Cardiac muscle cell (in vitro differentiated cells and primary cell): ENCODE data around the gene CAPN15. TPM values are rescaled to one million over a fixed set of nuclear protein-coding genes. Genes with fewer than 3 reads are reported as not detected.

Experiments used
- DNase-seq, 2 donors: peaks; one replicate each; pipeline versions ENCODE4 v3.0.0 to v3.0.0-alpha.2; 2010 to 2017; ENCODE audit warnings: low read depth in 1 of 2, low spot score in 1 of 2
- H3K27ac ChIP-seq: fragments of 200-600 bp; sonication (generic); 2 replicates; pipeline ENCODE4 v1.5.1; 2016
- H3K27me3 ChIP-seq: fragments of 200-600 bp; sonication (generic); 2 replicates; pipeline ENCODE4 v1.6.0; 2016; ENCODE audit warnings: control low read depth
- H3K36me3 ChIP-seq: fragments of 200-600 bp; sonication (generic); 2 replicates; pipeline ENCODE4 v1.5.1; 2016; ENCODE audit warnings: control low read depth
- H3K4me1 ChIP-seq: fragments of 200-600 bp; sonication (generic); 2 replicates; pipeline ENCODE4 v1.8.1; 2017; ENCODE audit warnings: low read depth, mild to moderate bottlenecking, mixed run types
- H3K4me3 ChIP-seq: fragments of 200-600 bp; sonication (generic); 2 replicates; pipeline ENCODE4 v1.5.1; 2016; ENCODE audit warnings: mild to moderate bottlenecking
- H3K9me3 ChIP-seq: fragments of 200-600 bp; sonication (generic); 2 replicates; pipeline ENCODE4 v1.5.1; 2017; ENCODE audit warnings: low read depth, mild to moderate bottlenecking, control low read depth
- polyA plus RNA-seq: library from polyadenylated mRNA; unstranded; fragments of >200 nt; fragmentation: Nextera tagmentation; extraction: Ambion mirVana; gene quantifications from 2 replicates; pipeline ENCODE4 v1.2.1, GENCODE V29; 2016
- total RNA-seq: library from RNA; depleted of rRNA; stranded (reverse); fragments of >200 nt; gene quantifications from 2 replicates; pipeline ENCODE4 v1.2.3, GENCODE V29; 2016
- TF ChIP-seq, protein P1 (sequence below): IDR thresholded peaks from 2 replicates; pipeline ENCODE4 v1.5.1; 2012; ENCODE audit warnings: low read depth, mild to moderate bottlenecking, low read length

The CAPN15 gene
- total and polyA plus RNA-seq, 2 experiments from 2014 or later, result 38.1 to 63.3 TPM

DNA sequence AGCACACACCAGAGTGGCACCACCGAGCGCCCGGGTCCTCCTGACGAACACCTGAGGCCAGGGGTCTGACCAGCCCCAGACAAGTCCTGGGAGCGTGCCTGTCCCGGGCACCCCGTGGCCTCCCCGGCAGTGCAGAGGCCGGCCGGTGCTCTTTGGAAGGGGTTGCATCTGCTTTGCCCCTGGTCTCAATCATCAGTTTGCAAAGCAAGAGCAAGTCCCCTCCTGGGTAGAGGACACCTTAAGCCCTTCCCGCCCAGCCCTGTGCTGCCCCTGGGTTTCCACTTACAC, 11.6 kb upstream of the CAPN15 start:
- no peak overlapping the region for H3K27ac ChIP-seq
- DNase-seq, result no peak
- H3K9me3 ChIP-seq, result no peaks in the 10 kb centered on the region
- no peaks in the 10 kb centered on the region for H3K4me1 ChIP-seq
- H3K27me3 ChIP-seq, result no peaks in the 10 kb centered on the region
- TF ChIP-seq, protein P1, sequence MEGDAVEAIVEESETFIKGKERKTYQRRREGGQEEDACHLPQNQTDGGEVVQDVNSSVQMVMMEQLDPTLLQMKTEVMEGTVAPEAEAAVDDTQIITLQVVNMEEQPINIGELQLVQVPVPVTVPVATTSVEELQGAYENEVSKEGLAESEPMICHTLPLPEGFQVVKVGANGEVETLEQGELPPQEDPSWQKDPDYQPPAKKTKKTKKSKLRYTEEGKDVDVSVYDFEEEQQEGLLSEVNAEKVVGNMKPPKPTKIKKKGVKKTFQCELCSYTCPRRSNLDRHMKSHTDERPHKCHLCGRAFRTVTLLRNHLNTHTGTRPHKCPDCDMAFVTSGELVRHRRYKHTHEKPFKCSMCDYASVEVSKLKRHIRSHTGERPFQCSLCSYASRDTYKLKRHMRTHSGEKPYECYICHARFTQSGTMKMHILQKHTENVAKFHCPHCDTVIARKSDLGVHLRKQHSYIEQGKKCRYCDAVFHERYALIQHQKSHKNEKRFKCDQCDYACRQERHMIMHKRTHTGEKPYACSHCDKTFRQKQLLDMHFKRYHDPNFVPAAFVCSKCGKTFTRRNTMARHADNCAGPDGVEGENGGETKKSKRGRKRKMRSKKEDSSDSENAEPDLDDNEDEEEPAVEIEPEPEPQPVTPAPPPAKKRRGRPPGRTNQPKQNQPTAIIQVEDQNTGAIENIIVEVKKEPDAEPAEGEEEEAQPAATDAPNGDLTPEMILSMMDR, result no peak
- H3K36me3 ChIP-seq, result peaks cover 14% of the 10 kb centered on the region
- H3K4me3 ChIP-seq, result no peak overlapping the region

DNA sequence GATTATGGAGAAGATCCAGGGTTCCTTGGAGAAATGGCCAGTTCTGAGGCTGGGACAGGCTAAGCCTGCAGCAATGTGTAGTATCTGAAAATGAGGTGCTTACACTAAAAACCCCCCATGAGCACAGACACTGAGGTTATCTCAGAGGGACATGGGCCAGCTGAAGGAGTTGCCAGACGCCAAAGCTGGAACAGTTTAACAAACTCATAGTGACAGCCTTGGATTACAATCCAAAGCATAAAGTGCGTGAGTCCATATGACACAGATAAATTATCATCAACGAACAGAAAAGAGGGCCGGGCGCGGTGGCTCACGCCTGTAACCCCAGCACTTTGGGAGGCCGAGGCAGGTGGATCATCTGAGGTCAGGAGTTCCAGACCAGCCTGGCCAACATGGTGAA, 11.2 kb upstream of the CAPN15 start:
- Histone ChIP-seq H3K27ac (no peak overlapping the region), H3K27me3 (no peaks in the 10 kb centered on the region), H3K4me3 (no peak overlapping the region), H3K4me1 (no peaks in the 10 kb centered on the region), H3K36me3 (peaks cover 14% of the 10 kb centered on the region), H3K9me3 (no peaks in the 10 kb centered on the region)
- TF ChIP-seq, protein P1, result no peak
- no peak for DNase-seq

DNA sequence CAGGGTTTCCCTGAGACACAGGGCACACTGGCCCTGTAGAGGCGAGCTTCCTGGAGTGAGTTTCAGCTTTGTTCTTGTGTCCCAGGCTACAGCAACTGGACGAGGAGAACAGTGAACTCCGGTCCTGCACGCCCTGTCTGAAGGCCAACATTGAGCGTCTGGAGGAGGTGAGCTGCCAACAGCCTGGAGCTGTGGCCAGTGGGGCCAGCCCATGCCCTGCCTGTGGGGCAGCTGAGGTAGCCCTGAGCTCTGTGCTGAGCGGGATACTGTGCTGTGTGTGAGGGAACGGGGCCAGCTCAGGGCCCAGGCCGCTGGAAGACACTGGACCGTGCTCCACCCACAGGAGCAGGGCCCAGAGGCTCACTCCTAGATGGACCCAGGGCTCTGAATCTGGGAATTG, 8.7 kb upstream of the CAPN15 start:
- TF ChIP-seq, protein P1, result no peak
- Histone ChIP-seq H3K36me3 (peaks cover 14% of the 10 kb centered on the region), H3K9me3 (no peaks in the 10 kb centered on the region), H3K4me3 (no peak overlapping the region), H3K27me3 (no peaks in the 10 kb centered on the region), H3K4me1 (no peaks in the 10 kb centered on the region), H3K27ac (no peak overlapping the region)
- DNase-seq, result no peak

DNA sequence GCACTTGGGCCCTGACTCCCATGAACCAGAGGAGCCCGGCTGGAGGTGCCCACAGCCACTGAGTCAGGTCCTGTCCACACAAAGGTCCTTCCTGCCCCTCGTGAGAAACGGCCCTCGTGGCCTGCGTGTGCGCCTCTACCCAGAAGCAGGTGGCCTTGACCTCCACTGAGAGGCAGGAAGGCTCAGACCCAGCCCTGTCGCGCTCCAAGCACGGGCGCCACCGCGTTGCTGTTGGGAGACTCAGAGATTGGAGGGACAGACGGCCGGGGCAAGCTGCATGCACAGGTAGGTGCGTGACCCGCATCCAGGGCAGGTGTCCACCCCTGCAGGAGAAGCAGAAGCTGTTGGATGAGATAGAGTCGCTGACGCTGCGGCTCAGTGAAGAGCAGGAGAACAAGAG, 8.1 kb upstream of the CAPN15 start:
- TF ChIP-seq, protein P1, result no peak
- Histone ChIP-seq H3K9me3 (no peaks in the 10 kb centered on the region), H3K27me3 (no peaks in the 10 kb centered on the region), H3K4me3 (no peak overlapping the region), H3K4me1 (no peaks in the 10 kb centered on the region), H3K27ac (no peak overlapping the region), H3K36me3 (peaks cover 14% of the 10 kb centered on the region)
- DNase-seq, result no peak

DNA sequence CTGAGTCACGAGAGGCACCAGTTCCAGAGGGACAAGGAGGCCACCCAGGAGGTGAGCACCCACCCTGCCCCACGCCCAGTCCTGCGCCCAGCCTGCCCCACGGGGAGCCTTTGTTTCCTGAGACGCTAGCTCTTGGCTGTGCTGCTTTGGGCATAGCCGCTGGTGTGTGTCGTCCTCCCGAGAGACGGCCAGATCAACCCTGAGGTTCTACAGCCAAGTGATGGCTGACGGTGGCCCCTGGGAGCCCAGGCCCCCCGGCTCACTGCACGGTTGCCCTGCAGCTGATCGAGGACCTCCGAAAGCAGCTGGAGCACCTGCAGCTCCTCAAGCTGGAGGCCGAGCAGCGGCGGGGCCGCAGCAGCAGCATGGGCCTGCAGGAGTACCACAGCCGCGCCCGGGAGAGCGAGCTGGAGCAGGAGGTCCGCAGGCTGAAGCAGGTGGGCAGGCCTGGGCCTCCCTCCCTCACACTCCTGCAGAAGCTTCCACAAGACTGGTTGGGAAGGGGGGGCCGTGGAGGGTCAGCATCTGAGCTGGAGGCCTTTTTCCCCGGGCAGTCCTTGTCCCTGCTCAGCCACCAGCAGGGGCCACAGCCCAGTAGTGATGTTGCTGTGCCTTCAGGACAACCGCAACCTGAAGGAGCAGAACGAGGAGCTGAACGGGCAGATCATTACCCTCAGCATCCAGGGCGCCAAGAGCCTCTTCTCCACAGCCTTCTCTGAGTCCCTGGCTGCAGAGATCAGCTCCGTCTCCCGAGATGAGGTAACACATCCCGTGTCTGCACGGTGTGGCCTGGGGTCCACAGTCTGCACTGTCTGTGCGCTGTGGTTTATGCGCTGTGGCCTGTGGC, 7.4 kb upstream of the CAPN15 start:
- TF ChIP-seq, protein P1, result no peak
- Histone ChIP-seq H3K36me3 (peaks cover 14% of the 10 kb centered on the region), H3K27me3 (no peaks in the 10 kb centered on the region), H3K4me3 (no peak overlapping the region), H3K27ac (no peak overlapping the region), H3K4me1 (no peaks in the 10 kb centered on the region), H3K9me3 (no peaks in the 10 kb centered on the region)
- no peak for DNase-seq

DNA sequence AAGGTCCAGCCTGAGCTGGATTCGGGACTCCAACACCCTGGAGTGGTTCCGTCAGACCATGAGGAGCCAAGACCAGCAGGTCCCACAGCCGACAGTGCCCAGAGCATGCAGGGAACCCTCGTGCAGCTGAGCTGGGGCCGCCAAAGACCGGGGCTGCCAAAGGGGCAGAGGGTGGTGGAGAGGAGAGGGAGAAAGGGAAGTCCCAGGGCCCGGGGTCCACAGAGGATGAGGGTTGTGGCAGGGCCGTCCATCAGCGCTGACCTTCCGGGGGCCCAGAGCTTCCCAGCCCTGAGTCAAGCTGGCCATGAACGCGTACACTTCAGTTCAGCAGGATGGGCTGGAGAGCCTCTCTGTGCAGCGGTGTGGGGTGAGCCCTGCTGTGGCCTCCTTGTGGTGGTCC, 6.7 kb upstream of the CAPN15 start:
- TF ChIP-seq, protein P1, result no peak
- Histone ChIP-seq H3K4me1 (peaks cover 7% of the 10 kb centered on the region), H3K4me3 (no peak overlapping the region), H3K9me3 (no peaks in the 10 kb centered on the region), H3K36me3 (peaks cover 13% of the 10 kb centered on the region), H3K27me3 (no peaks in the 10 kb centered on the region), H3K27ac (no peak overlapping the region)
- no peak for DNase-seq
